HEK293 (cell line): ENCODE data around the gene MAPK14.

Experiments
- CTCF ChIA-PET: fragments of 350-600 bp; formaldehyde crosslinking; extraction: SDS; loops from one replicate; lab custom pipeline; 2021; ENCODE audit warnings: antibody characterized with exemption; lab: Yijun Ruan, JAX
- POLR2A ChIA-PET: fragments of 300-600 bp; formaldehyde crosslinking; extraction: SDS; loops from one replicate; lab custom pipeline; 2020; ENCODE audit warnings: antibody characterized with exemption, inconsistent platforms; lab: Yijun Ruan, JAX
- H3K27ac ChIP-seq: fragments of 200-500 bp; sonication (Bioruptor generic); 2 replicates; pipeline ENCODE4 v1.5.1; 2014; ENCODE audit warnings: low read depth, low read length, control low read depth, inconsistent platforms; ENCODE audit errors: extremely low read depth
- H3K36me3 ChIP-seq, 2 experiments: fragments of 200-500 bp in 1 of 2; sonication (Bioruptor generic) in 1 of 2; 1 replicate in 1 of 2; 2 replicates in 1 of 2; pipeline ENCODE4 v1.5.1; 2014 to 2017; ENCODE audit warnings: inconsistent platforms in 2 of 2, low read length in 2 of 2; ENCODE audit not compliant: control insufficient read depth in 2 of 2, insufficient read depth in 1 of 2
- H3K4me1 ChIP-seq: fragments of 200-500 bp; sonication (Bioruptor generic); 2 replicates; pipeline ENCODE4 v1.5.1; 2014; ENCODE audit warnings: mild to moderate bottlenecking, low read length, inconsistent platforms; ENCODE audit not compliant: control insufficient read depth, insufficient read depth
- H3K4me3 ChIP-seq: 2 replicates; pipeline ENCODE4 v1.5.1; 2011; ENCODE audit warnings: low read depth, mild to moderate bottlenecking, control low read depth, low read length, moderate library complexity
- H3K9me3 ChIP-seq: fragments of 200-500 bp; sonication (Bioruptor generic); 2 replicates; pipeline ENCODE4 v1.5.1; 2014; ENCODE audit warnings: low read depth, low read length, inconsistent platforms; ENCODE audit not compliant: control insufficient read depth, insufficient read depth
- IKZF3 ChIP-seq: fragments of 450-650 bp; IDR thresholded peaks from 2 replicates; pipeline ENCODE4 v1.5.0; 2018; ENCODE audit warnings: missing biosample characterization, mild to moderate bottlenecking, missing genetic modification characterization, moderate library complexity
- KLF17 ChIP-seq: fragments of 450-650 bp; formaldehyde crosslinking; IDR thresholded peaks from 2 replicates; pipeline ENCODE4 v1.5.1; 2016; ENCODE audit warnings: missing biosample characterization, missing genetic modification characterization
- PRDM10 ChIP-seq: fragments of 450-650 bp; formaldehyde crosslinking; IDR thresholded peaks from 2 replicates; pipeline ENCODE4 v1.5.1; 2016; ENCODE audit warnings: missing biosample characterization, missing genetic modification characterization
- PRDM2 ChIP-seq: fragments of 450-650 bp; formaldehyde crosslinking; IDR thresholded peaks from 2 replicates; pipeline ENCODE4 v1.5.1; 2016; ENCODE audit warnings: missing biosample characterization, missing genetic modification characterization, borderline replicate concordance
- RBAK ChIP-seq: fragments of 450-650 bp; formaldehyde crosslinking; IDR thresholded peaks from 2 replicates; pipeline ENCODE4 v1.5.1; 2016; ENCODE audit warnings: missing biosample characterization, missing genetic modification characterization
- SCRT2 ChIP-seq: fragments of 450-650 bp; formaldehyde crosslinking; IDR thresholded peaks from 2 replicates; pipeline ENCODE4 v1.5.1; 2016; ENCODE audit warnings: missing biosample characterization, missing genetic modification characterization
- TSHZ1 ChIP-seq: fragments of 450-650 bp; formaldehyde crosslinking; IDR thresholded peaks from 2 replicates; pipeline ENCODE4 v1.5.1; 2016; ENCODE audit warnings: missing biosample characterization, missing genetic modification characterization, borderline replicate concordance
- ZBTB21 ChIP-seq: fragments of 450-650 bp; formaldehyde crosslinking; IDR thresholded peaks from 2 replicates; pipeline ENCODE4 v1.5.1; 2017; ENCODE audit warnings: missing biosample characterization, missing genetic modification characterization
- ZNF10 ChIP-seq: fragments of 450-650 bp; formaldehyde crosslinking; IDR thresholded peaks from 2 replicates; pipeline ENCODE4 v1.5.1; 2017; ENCODE audit warnings: missing biosample characterization, missing genetic modification characterization
- ZNF133 ChIP-seq: fragments of 450-650 bp; formaldehyde crosslinking; IDR thresholded peaks from 2 replicates; pipeline ENCODE4 v1.5.1; 2016; ENCODE audit warnings: missing biosample characterization, missing genetic modification characterization
- ZNF138 ChIP-seq: fragments of 450-650 bp; formaldehyde crosslinking; IDR thresholded peaks from 2 replicates; pipeline ENCODE4 v1.5.1; 2016; ENCODE audit warnings: missing biosample characterization, missing genetic modification characterization, borderline replicate concordance
- ZNF311 ChIP-seq: fragments of 450-650 bp; formaldehyde crosslinking; IDR thresholded peaks from 2 replicates; pipeline ENCODE4 v1.5.1; 2017; ENCODE audit warnings: missing biosample characterization, missing genetic modification characterization, borderline replicate concordance
- ZNF404 ChIP-seq: fragments of 450-650 bp; formaldehyde crosslinking; IDR thresholded peaks from 2 replicates; pipeline ENCODE4 v1.5.1; 2017; ENCODE audit warnings: missing biosample characterization, missing genetic modification characterization
- ZNF558 ChIP-seq: fragments of 450-650 bp; formaldehyde crosslinking; IDR thresholded peaks from 2 replicates; pipeline ENCODE4 v1.5.1; 2016; ENCODE audit warnings: missing biosample characterization, missing genetic modification characterization
- ZNF561 ChIP-seq: fragments of 450-650 bp; IDR thresholded peaks from 2 replicates; pipeline ENCODE4 v1.5.1; 2018; ENCODE audit warnings: missing biosample characterization, missing genetic modification characterization, borderline replicate concordance
- ZNF692 ChIP-seq: fragments of 450-650 bp; formaldehyde crosslinking; IDR thresholded peaks from 2 replicates; pipeline ENCODE4 v1.5.1; 2016; ENCODE audit warnings: missing biosample characterization, missing genetic modification characterization
- ZNF776 ChIP-seq: fragments of 450-650 bp; formaldehyde crosslinking; IDR thresholded peaks from 2 replicates; pipeline ENCODE4 v1.5.0; 2017; ENCODE audit warnings: missing biosample characterization, missing genetic modification characterization, borderline replicate concordance
- ZNF837 ChIP-seq: fragments of 450-650 bp; formaldehyde crosslinking; IDR thresholded peaks from 2 replicates; pipeline ENCODE4 v1.5.1; 2016; ENCODE audit warnings: missing biosample characterization, missing genetic modification characterization

The MAPK14 gene

GRCh38 chr6:36155662-36156061 lies 128.1 kb downstream of the MAPK14 start:
- H3K4me3 ChIP-seq = no peak overlapping the region
- no peak overlapping the region for H3K27ac ChIP-seq
- CTCF ChIA-PET = interaction anchor here (0.6 to 1.3 kb wide), 4 partner anchors 15 to 420 kb away, joined by 3 to 5 read pairs (median 4); no protein-coding TSS in a partner anchor
- POLR2A ChIA-PET = no interaction called here
- H3K9me3 ChIP-seq = no peaks in the 10 kb centered on the region
- H3K36me3 ChIP-seq = no peaks in the 10 kb centered on the region
- H3K4me1 ChIP-seq = no peaks in the 10 kb centered on the region
- no peak for TF ChIP-seq ZNF558 (tag by site-specific recombination)
- TF ChIP-seq RBAK = no peak
- no peak for TF ChIP-seq PRDM2 (tag by site-specific recombination)
- TF ChIP-seq ZNF311 (tag by site-specific recombination) = no peak
- no peak for TF ChIP-seq ZNF138 (tag by site-specific recombination)
- TF ChIP-seq ZNF692 (tag by site-specific recombination) = no peak
- no peak for TF ChIP-seq TSHZ1
- no peak for TF ChIP-seq ZNF837 (tag by site-specific recombination)
- no peak for TF ChIP-seq ZNF133
- no peak for TF ChIP-seq ZNF776 (tag by site-specific recombination)
- TF ChIP-seq IKZF3 (tag by site-specific recombination) = no peak
- TF ChIP-seq ZNF561 = no peak

- Histone ChIP-seq H3K9me3 (no peaks in the 10 kb centered on the region), H3K27ac (no peak overlapping the region), H3K36me3 (no peaks in the 10 kb centered on the region), H3K4me1 (no peaks in the 10 kb centered on the region), H3K4me3 (no peak overlapping the region)
- POLR2A ChIA-PET = no interaction called here
- CTCF ChIA-PET = interaction anchor here (0.9 kb wide), 1 partner anchor 201 kb away, joined by 3 read pairs; no protein-coding TSS in a partner anchor
- no peak for TF ChIP-seq PRDM10 (tag by site-specific recombination)
- no peak for TF ChIP-seq ZBTB21 (tag by site-specific recombination)
- TF ChIP-seq SCRT2 (tag by site-specific recombination) = no peak
- TF ChIP-seq KLF17 = no peak
- TF ChIP-seq ZNF10 (tag by site-specific recombination) = no peak
- TF ChIP-seq ZNF404 (tag by site-specific recombination) = no peak
Measured at GRCh38 chr6:36160147-36160760, 132.6 kb downstream of the MAPK14 start.
